ENCODE data around the gene MIEF1.

MIEF1 gene

GRCh38 chr22:39528681-39529486 lies 26.8 kb downstream of the MIEF1 start:
- peak; percentile 92 for DNase-seq (ENCODE audit: low spot score)

DNA sequence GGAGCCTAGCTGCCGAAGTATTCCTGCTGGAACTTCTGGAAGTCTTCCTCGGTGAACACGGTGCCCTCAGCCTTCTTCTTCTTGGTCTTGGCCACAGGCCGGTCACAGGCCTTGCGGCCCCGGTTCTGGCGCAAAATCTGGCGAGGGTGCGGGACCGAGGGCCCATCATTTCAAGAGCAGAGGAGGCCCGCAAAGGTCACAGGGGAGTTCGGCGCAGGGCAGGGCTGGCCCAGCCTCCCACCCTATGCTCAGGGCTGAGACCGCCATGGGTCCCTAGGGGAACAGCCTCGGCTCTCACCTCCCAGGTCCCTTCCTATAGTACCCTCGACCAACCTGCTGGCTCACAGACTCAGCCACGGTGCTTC lies 27.4 kb downstream of the MIEF1 start:
- no peak for DNase-seq (ENCODE audit: low spot score)

DNA sequence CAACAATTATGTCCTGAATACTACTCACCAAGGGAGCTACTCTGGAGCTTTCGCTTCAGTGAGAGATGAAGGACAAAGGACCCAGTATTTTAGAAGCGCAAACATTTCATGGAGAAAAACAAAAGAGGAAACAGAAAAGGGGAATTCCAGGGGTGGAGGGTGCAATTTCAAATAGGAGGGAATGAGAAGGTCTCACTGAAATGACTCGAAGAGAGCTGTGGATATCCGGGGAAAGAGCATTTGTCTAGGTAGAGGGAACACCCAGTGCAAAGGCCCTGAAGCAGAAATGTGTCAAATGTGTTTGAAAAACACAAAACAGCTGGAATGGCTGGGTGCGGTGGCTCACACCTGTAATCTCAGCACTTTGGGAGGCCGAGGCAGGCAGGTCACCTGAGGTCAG lies 28.0 kb downstream of the MIEF1 start:
- DNase-seq (ENCODE audit: low spot score), result no peak

DNA sequence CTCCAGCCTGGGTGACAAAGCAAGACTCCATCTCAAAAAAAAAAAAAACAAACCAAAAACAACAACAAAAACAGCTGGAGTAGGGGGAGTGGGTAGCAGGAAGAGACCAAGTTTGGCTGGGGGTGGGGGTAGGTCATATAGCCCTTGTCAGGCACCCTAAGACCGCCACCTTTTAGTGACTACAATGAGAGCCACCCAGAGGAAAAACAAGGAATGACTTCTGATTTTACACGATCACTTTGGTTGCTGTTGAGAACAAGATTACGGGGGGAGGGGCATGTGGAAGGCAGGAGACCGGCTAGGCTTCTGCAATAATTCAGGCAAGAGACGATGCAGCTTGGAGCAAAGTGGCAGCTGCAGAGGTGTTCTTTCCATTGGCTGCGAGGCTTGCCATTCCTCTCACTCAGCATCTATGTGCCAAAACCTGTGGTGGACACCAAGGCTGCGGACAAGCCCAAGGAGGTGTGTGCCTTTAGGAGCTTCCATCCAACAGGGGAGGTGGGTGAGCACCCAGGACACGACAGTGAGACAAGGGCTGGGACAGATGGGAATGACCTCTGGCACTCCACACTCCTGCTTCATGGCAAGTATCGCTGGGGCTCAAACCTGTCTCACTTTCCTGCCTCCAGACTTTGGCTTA lies 28.7 kb downstream of the MIEF1 start:
- DNase-seq (ENCODE audit: low spot score), result peak; percentile 24

DNA sequence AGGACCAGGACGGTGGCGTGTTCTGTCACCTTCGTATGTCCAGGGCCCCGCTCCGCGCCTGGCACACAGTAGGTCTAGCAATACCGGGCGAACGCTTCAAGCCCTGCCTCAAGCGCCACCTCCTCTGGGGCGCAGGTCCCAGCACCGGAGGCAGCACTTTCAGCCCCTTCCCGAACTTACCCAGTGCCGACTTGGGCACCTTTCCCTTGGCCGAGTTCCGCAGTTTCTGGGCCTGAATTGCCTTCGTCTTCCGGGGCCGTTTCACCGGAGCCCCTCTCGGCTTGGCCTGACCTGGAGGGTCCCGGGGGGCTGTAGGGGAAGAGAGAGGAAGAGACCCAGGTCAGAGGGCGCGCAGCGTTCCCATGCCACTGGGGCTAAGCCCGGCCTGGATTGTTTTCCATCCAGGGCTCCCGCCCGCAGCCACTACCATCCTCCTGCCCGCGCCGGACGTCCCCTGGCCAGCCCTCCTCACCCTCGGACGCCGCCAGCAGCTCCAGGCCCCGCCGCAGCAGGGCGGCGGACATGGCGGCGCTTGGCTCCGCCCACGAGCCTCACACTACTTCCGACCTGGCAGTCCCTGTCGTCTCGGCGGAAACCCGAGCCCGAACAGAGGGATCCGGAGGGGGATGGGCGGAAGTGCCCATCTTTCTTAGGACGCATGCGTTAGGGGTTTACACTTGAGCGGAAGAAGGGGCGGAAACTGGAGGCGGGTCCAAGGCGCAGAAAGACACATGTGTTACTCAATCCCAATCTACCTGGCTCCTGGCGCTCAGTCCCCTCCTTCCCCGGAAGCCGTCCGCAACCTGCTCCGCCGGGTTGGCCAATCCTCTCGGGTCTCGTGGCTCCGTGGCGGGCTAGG lies 30.4 kb downstream of the MIEF1 start, which contains the start of gene RPS19BP1:
Gene RPS19BP1, minus strand, starts transcription at position 534 of the 859 bp plus-strand sequence. Its CDS starts 10 bp downstream, at position 524.
- DNase-seq (ENCODE audit: low spot score), result peak; percentile 100

- DNase-seq (ENCODE audit: low spot score), result no peak
Measured at GRCh38 chr22:39534092-39534506, 32.0 kb downstream of the MIEF1 start.

DNA sequence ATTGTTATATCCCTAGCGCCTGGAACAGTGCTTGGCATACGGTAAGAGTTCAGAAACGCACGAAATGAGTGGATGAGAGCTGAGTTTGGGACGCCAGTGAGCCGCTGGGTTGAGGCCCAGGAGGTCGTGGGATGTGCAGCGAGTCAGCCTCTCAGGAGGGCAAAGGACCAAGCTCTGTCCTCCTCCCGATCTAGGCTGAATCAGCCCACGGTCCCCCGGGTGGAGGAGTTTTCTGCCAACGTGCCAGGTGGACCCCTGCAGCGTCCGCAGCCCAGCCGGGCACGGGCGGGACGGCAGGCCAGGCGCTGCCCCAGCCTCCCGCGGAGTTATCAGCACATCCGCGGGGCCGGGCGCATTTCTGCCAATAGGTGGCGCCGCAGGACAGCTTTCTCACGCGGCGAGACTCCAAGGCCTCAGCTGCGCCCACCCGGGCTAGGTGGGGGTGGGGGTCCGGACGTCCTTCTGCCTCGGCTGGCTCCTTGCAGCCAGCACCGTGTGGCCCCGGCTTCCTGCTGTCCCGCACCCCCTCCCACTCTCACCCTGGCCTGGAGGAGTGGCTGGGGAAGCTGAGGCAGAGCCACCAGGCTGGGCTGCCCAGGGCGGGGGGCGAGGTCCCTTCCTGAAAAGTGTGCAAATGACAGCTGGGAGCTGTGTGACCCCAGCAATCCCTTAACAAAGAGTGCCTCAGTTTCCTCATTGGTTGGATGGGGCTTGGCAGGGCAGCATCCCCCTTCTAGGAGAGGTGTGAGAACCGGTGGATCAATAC lies 32.7 kb downstream of the MIEF1 start:
- DNase-seq (ENCODE audit: low spot score), result peak; percentile 76

DNA sequence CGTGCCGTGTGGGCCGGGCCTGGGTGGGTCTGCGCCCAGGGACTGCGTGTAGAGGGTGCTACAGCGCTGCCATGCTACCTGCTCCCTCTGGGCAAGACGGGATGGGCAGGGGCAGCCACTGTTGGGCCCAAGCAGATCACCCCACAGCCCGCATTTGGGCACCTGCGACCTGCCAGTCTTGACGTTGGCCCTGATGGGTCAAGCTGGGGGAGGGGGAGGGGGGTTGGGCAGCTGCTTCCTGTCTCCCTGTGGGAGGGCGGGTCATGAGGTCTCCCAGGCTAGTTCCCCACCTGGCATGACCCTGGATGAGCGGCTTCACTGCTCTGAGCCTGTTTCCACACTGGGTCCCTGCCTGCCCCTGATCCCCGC lies 33.3 kb downstream of the MIEF1 start:
- DNase-seq (ENCODE audit: low spot score), result no peak

GRCh38 chr22:39535831-39536449 lies 33.9 kb downstream of the MIEF1 start:
- DNase-seq (ENCODE audit: low spot score), result no peak

- no peak for DNase-seq (ENCODE audit: low spot score)
Measured at GRCh38 chr22:39536711-39537110, 34.6 kb downstream of the MIEF1 start.

DNA sequence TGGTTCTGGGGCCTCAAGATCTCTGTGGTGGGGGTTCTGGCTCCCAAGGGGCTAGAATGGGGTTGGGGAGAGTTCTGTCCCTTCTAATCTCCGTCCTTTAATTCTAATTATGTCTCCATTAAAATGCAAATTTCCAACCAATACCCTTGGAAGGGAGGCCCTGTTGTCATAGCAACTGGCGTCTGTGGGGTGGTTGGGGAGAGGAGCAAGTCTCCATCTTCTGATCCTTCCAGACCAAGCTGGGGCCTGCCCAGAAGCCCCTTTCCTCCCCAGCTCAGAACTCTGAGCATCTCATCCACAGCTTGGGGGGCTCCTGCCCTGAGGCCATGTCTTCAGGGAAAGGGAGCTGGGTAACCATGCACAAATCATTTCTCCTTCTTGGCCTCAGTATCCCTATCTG lies 35.9 kb downstream of the MIEF1 start:
- DNase-seq (ENCODE audit: low spot score), result no peak

DNA sequence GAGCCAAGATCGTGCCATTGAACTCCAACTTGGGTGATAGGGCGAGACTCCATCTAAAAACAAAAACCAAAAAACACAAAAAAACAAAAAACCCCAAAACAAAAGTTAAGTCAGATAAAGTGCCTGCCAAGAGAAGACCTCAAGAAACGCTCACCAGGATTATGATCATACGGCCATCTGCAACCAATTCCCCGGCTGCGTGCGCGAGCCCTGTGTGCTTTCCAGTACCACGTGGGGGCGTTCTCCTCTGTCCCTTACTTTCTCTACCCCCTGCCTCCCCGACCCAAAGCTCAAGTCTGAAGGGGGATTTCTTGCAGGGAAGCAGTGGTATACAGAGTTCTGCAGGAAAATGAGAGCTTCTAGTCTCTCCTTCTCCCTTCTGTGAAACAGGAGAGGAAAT lies 41.0 kb downstream of the MIEF1 start:
- no peak for DNase-seq (ENCODE audit: low spot score)

- peak; percentile 72 for DNase-seq (ENCODE audit: low spot score)
Measured at GRCh38 chr22:39545386-39546365, 43.6 kb downstream of the MIEF1 start.

- DNase-seq (ENCODE audit: low spot score), result no peak
Measured at GRCh38 chr22:39546889-39547586, 44.9 kb downstream of the MIEF1 start.

- no peak for DNase-seq (ENCODE audit: low spot score)
Measured at GRCh38 chr22:39547587-39547947, 45.5 kb downstream of the MIEF1 start.

DNA sequence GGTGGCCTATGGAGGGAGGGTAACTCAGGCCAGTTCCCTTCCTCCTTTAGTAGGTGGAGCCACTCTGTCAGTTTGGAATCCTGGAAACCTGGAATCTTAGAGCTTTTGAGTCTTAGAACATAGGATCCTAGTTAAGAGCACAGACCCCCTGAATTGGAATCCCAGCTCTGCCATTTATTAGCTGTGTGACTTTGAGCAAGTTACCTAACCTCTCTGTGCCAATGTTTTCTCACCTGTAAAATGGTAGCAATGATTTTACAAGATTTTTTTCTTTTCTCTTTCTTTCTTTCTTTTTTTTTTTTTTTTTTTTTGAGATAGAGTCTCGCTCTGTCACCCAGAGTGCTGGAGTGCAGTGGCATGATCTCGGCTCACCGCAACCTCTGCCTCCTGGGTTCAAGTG lies 51.3 kb downstream of the MIEF1 start:
- DNase-seq (ENCODE audit: low spot score), result no peak

DNA sequence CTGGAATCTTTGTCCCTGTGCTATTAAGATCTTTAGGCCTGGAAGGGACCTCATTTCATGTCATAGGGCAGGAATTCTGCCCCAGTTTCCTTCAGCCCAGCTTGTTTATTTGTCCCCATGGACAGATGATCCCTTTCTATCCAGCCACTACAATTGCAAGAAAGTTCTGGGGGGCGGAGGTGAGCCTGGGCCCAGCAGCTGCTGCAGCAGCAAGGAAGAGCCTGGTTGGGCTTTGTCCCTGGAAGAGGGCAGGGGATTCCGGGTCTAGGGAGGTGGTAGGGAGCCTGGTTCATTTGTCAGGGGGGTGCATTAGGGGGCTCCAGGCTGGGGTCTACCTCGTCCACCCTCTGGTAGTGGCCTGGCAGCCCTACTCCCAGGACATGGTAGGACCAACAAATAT lies 52.1 kb downstream of the MIEF1 start:
- no peak for DNase-seq (ENCODE audit: low spot score)

GRCh38 chr22:39556970-39557841 lies 55.1 kb downstream of the MIEF1 start:
- peak; percentile 38 for DNase-seq (ENCODE audit: low spot score)

DNA sequence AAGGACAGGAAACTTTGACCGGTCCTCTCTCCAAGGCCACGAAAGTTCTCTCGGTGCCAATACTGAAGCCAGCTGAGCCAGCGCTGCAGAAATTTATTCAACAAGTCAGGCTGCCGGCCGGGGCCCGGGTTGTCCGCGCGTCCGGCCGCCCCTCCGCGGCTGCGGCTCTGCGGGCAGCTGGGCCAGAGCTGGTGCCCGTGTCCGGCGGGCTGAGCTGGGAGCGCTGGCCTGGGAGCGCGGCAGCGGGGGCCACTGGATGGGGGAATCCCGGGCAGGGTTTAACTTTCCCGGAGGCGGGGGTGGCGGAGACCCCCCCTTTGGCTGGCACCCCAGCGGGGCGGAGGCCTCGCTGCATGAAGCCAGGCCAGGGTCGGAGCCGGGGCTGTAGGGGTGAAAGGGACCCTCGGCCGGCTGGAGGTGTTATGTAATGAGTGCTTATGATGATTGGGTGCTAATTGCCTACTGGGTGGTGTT lies 56.2 kb downstream of the MIEF1 start:
- no peak for DNase-seq (ENCODE audit: low spot score)
